Measurements from ENCODE around the gene CP.
A peak's percentile ranks its signal among the peaks of the same experiment; 100 is the strongest.
"Not testable (repeated sequence)": the region's sequence is repeated elsewhere in the genome, so short reads cannot be mapped to it uniquely, and the experiment has no call there.

Gene CP

DNA sequence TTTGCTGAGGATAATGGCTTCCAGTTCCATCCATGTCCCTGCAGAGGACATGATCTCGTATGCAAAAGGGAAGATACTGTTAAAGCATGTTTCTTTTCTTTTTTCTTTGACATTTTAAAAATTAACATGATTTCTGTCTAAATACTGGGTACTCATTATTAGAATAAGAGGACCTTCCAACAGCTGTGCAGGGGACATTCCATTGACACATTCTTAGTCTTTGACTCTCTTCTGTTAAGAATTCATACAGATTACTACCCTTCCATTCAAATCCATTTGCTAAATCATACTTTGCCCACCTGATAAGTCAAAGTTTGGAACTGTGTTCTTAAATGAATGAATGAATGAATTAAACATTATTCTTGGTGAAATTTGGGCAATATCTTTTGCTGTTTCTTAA, 5.1 kb upstream of the CP start:
- DNase-seq = no peak

DNA sequence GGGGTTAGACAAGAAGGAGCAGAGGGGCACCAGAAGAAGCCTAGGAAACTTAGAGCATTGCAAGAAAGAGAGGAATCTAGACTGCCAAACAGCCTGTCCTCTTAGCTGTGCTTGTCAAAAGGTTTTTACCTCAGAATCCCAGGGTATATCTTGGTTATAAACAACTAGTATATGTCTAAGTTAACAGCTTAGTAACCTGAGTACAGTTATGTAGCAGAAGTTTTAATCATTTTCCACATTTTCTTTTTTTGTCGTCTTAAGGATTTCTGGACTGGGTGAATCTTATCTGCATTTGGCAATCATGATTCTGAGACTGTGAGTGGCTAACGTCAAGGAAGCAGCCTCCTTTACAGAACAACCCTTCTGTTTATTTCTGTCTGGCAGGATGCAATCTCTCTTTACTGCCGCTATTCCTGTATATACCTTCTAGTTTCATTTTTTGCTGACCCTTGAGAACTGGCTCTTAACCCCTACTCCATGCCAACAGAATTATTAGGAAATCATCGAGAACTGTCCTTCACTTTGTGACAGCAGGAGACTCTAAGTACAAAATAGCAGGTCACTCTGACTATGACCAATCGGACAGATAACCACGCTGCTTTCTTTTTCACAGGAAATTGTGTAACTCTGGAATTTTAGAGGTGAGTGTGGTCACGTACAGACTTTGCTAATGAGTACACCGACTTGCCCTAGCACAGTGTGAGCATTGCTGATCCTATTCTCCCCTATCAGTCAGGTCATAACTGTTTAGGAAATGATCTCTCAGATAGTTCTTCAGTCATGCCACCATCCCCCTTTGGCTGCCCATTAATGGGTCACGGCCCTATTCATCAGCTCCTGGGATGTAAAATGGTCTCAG, 3.3 kb upstream of the CP start:
- peak; percentile 90 for DNase-seq

DNA sequence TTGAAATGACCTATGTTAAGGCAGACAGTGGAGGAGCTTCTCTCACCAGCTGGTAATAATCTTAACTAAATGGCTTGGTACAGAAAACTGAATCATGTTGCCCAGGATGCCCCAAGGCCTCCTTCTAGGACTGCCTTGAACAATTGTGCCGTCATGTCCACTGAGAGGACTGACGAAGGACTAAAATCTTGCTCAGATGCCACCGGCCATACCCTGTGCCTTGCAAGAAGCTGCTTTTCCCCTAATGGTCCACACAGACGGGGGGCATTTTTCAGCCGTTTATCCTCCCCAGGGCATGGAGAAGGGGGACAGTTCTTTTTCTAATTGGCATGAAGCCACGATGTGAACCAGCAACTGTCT, 1.8 kb upstream of the CP start:
- DNase-seq = no peak

DNA sequence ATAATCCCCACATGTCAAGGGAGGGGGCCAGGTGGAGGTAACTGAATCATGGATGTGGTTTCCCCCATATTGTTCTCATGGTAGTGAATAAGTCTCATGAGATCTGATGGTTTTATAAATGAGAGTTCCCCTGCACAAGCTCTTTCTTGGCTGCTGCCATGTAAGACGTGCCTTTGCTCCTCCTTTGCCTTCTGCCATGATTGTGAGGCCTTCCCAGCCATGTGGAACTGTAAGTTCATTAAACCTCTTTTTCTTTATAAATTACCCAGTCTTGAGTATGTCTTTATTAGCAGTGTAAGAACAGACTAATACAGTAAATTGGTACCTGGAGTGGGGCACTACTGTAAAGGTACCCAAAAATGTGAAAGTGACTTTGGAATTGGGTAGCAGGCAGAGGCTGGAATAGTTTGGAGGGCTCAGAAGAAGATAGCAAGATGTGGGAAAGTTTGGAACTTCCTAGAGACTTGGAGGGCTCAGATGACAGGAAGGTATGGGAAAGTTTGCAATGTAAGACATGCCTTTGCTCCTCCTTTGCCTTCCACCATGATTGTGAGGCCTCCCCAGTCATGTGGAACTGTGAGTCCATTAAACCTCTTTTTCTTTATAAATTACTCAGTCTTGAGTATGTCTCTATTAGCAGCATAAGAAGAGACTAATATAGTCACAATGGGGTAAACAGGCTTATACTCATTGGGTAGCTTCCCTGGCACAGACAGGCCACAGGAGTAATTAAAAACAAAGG, 2.1 kb downstream of the CP start:
- DNase-seq = not testable (repeated sequence)

DNA sequence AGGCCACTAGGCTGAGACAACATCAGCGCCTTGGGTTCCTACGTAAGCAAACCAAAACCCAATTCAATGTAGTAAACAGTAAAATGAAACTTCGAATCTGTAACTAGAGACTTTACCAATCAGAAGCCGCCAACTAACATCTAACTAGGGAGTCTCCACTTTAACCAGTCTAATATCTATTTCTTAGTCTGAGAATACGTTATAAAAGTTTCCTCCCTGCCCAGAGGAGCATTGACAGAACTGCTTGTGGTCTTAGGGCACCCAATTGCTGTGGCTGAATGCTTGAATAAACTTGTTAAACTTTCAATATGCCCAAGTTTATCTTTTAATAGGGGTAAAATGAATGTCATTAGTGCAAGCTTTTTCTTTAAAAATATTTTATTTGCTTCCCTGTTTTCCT, 4.3 kb downstream of the CP start:
- DNase-seq = no peak

DNA sequence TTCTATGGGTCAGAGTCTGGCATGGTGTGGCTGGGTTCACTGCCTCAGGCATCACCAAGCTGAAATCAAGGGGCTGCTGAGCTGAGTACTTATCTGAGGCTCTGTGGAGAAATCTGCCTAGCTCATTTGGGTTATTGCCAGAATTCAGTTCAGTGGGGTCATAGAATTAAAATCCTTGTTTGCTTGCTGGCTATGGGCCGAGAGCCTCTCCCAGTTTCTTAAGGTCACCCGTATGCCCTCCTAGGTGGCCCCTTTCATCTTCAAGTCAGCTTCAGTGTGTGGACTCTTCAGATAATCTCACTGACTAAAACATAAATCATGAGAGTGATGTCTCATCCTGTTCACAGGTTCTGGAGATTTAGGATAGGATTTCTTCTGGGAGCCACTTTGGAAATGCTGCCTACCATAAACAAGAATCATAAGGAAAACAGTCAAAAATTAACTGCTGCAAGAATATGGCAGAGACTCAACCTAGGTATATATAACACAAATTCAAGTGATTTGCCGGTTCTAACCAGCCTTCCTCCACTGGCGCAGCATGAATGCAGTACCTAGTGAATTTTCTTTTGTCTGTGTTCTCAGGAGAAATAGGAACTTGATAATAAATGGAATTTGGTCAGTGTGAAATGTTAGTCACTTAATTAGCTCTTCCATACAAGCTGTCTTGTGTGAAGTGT, 5.3 kb downstream of the CP start:
- no peak for DNase-seq

DNA sequence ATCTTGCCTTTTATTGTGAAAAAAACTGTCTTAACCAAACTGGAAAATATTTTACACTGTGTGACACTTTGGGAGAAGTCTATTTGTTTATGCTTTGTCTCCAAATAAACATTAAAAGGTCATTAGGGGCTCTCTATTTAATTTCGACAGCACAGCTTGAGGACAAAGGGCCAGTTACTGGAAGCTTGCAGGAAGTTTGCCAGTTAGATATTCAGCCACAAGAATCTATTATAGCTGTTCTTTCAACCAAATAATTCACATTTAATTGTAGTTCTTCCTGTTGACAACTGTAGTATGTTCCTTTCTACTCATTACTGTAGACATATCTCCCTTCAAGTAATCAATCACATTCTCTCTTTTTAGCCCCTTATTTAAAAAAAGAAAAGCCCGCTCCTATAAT, 6.1 kb downstream of the CP start:
- no peak for DNase-seq

DNA sequence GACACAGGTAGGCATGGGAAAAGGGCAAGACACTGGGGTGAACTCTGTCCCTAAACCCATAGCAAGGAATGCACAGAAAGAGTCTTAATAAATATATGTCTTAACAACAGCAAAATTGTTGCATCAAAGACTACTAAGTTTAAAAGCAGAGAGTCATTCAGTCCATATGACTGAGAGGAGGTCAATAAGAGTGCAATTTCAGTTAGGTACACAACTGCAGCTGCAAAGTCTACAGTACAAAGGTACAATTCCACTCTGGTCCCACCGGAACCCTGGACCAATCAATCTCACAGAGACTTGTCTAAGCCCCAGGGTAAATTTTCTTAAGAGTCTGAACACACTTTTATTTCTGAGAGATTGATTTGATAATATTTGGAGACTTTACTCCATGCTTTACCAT, 6.9 kb downstream of the CP start:
- no peak for DNase-seq

DNA sequence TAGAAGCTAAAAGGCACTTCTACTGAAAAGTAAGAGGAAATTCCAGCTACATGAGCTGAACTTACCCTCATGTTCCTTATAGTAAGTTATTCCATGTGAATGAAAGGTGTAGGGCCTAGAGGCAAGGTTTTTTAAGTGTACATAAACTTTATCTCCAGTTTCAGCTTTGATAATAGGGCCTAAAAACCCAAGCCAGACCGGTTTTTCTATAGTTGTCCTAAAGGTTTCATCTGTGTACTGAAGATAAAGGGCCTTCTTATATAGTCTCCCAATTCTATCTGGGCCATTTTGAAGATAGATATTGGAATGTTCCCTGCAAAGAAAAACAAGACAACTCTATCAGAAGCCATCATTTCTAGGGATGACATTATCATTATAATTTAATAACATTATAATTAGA, 9.2 kb downstream of the CP start:
- no peak for DNase-seq

DNA sequence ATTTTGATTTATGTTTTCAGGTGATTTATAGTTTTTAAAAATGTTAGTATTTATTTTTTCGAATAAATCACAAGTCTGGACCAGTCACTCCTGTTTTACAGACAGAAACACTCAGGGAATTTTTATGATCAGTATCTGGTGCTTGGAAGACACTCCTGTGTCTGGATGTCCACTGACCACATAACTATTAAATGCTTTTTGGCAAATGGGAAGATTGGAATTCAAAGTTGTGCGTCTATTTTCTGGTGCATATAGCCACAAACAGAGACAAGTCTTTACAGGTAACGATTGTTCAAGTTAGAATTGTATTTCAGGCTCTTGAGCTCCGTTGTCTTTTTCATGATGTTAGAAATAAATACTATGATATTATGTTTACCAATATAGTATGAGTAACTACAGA, 12.2 kb downstream of the CP start:
- no peak for DNase-seq

DNA sequence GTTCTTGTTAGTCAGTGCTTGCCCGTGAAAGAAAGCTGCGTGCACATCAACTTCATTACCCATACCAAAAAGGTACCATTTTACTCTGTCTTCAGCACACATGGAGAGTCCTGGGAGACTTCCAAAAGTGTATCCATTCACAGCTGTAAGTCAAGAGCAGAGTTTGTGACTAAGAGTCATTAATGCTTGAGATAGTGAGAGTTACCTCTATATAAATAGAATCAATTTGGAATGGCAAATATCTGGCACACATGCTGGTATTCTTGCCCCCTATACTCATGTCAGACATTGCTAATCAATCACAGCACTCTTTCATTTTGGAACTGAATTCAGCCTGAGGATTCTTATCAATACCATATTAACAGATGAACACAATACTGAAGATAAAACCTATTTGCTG, 14.2 kb downstream of the CP start:
- no peak for DNase-seq

DNA sequence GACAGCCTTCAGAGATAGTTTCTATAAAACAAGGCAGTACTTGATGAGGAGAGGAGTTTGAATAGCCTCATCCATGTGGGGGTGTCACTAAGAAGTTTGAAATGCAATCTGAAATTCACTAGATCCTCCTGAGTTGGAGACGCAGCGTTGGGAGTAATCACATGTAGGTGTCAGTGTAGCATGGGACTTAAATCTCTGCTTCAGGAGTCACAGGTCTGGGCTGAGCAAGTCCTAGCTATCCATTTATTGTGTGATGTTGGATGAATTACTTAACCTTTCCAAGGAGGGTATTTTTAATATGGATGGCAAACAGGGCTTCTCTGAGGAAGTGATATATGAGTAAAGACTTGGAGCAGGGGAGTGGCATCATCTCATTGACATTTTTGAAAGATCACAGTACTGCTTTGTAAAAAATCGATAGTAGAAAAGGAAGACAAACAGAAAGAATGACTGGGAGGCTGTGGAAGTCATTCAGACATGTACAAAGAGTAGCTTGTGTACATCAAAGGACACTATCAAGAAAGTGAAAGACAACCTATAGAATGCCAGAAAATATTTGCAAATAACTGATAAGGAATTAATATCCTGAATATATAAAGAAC, 17.1 kb downstream of the CP start:
- DNase-seq = no peak

DNA sequence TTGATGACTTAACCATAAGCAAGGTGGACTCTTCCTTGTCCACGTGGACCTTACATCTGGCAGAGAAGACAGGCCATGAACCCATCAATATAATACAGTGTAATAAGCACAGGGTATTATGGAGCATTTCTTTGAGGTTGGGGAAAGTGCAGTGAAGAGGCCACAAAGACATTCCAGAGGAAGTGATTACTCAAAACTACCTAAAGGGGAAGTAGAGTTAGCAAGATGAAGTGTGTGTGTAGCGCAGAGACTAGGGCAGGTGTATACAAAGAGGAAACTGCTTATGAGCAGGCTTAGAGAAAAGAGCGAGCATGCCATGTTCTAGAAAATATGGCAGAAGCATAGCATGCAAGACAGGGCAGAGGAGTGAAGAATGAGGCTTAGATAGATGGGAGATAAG, 17.9 kb downstream of the CP start:
- DNase-seq = peak; percentile 70

DNA sequence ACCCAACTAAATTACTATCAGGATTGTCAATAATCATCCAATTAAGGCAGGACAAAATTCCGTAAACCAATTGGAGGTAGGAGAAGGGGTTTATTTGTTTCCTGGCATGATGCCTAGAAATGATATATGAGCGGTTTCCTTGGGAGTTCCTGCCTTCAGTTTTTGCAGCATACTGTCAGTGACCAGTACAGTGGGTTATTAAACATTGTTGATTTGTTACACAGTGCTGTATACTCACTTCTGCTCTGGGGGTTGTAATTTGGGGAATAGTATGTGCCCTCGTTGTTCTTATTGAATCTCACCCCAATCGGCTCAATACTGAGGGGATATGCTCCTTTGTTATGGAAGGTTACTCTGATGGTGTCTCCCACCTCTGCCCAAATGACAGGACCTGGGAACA, 22.2 kb downstream of the CP start:
- no peak for DNase-seq

DNA sequence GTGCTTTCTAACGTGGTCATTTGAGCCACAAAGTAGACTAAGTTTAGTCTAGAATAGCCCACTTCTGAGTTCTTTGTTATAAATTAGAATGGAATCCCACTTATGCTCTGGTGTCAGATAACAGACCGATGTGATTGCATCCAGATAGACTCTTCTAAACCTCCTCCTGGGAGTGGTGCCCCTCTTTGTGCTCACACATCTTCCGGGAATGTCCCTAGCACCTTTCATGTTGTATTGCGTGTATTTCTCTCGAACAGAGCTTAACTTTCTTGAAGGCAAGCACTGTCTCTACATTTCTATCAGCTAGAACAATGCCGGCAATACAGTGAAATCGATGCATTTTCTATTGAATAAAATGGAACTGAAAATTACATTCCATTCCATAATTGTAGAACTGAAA, 23.0 kb downstream of the CP start:
- no peak for DNase-seq

DNA sequence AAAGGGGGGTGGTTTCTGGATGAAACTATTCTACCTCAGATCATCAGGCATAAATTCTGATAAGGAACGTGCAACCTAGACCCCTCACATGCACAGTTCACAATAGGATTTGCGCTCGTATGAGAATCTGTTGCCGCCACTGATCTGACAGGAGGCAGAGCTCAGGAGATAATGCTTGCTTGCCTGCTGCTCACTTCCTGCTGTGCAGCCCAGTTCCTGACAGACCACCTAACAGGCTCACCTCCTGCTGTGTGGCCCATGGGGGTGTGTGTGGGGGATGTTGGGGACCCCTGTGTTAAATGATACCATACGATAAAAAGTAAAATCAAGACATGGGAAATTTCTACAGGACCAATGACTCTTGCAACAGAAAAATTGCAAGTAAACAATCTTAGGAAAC, 24.0 kb downstream of the CP start:
- DNase-seq = no peak

DNA sequence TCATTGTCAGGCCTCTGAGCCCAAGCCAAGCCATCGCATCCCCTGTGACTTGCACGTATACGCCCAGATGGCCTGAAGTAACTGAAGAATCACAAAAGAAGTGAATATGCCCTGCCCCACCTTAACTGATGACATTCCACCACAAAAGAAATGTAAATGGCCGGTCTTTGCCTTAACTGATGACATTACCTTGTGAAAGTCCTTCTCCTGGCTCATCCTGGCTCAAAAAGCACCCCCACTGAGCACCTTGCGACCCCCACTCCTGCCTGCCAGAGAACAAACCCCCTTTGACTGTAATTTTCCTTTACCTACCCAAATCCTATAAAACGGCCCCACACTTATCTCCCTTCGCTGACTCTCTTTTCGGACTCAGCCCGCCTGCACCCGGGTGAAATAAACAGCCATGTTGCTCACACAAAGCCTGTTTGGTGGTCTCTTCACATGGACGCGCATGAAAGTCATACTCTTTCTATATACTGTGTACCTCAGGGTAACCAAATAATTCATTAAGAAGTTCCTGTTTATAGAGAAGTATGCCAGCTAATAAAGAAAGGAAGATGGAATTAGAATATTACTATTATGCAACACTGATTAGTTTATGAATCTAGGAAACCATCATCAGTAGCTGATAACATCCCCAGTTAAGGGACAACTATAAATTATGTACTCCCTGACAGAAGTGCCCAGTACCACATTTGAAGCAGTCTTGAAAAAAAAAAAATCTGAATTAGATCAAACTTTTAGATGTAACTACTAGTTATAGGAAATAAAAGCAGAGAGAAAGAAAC, 24.6 kb downstream of the CP start:
- not testable (repeated sequence) for DNase-seq

DNA sequence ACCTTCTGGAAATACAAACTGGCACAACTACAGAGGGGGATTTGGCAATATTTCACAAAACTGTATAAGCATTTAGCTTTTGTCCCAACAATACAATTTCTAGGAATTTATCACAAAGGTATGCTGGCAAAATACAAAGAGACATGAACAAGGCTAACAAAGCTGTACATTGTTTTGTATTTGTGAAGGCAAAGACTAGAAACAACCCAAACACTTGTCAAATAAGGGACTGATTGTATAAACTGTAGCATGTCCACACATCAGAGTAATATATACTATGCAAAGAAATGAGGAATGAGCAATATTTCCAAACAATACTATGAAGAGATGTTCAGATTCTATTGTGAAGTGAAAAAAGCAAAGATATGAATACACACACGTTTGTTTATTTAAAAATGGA, 26.4 kb downstream of the CP start:
- no peak for DNase-seq

DNA sequence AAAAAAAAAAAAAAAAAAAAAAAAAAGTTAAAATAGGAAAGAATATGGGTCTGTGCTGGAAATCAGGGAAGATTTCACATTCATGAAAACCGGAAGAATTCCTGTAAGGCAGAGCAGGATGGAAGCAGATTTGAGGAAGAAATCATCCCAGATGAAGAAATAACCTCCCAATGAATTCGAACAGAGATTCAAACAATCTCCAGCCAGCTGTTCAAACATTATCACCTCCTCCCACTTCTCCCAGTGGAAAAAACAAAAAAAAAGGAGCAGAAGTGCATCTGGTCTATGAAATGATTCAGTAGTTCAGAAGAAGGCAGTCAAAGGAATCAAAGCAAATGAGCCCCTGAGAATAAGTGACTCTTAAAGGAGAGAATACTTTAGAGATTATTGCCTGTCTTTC, 33.1 kb downstream of the CP start:
- no peak for DNase-seq

DNA sequence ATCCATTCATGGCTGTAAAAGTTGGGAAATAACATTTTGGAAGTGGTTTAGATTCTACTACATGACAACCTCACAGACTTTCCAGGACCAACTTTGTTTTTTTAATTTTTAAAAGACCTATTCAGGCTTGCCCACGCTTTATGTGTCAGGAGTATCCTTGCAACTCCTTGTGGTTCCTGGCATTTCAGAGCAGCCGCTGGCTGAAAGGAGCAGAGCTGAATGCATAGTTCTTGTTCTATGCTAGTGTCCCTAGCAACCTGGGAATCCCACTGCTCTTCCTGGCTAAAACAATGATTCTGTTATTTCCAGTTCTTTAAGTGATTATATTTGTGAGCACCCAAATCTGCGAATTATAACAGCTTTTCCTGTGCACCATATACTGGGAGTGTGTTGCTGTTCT, 34.9 kb downstream of the CP start:
- no peak for DNase-seq

DNA sequence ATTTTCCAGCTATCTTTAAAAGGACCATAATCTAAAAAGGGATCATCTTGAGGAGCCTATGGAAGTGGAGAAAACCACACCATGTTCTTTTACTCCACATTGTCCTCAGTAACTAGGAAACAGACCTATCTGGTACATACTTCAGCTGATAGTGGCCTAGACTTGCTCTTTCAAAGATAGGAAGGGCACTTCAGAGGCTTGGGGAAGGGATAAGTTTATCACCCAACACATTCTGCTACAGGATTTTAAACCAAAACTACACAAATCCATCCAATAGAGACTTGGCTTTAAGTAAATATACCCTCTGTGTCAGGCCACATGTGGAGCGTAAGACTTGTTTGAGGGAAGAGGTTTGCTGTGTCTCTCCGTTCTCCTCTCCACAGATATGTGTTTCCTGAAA, 35.4 kb downstream of the CP start:
- no peak for DNase-seq

DNA sequence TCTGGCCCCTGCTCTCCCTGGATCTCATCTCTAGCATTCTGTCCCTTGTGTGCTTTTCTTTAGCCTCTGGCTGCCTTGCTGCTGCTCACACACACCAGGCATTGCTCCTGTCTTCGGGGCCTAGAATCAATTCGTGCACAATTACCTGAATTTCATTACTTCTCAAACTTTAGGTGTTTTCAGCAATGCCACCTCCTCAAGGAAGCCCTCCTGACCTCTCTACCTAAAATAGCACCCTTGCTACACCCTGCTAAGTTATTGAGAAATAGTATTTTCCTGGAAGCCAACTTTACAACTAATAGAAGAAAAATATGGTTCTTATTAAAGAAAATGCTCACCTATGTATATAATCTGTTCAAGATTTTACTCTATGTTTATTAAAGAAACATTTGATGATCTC, 40.4 kb downstream of the CP start:
- no peak for DNase-seq

DNA sequence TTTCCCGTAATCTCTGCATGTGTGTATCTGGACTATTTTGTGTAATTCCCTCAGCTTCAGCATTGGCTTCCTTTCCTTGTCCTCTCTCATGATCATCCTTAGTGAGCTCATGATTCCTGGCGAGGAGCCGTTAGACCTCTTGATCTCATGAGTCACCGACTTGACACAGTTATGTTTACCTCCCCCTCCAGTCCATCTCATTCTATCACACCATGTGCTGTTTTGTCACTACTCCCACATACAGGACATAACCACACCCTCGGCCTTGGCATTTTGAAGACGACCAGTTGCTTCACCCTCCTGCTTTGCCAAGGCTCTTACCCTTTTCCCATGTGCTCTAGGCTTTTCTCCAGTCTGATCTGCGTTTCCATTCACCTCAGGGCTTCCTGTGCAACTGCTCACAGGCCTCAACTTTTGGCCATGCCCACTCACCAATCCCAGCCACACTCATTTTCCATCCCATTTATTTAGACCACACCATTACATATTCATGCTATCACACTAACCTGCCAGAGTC, 41.5 kb downstream of the CP start:
- no peak for DNase-seq

Measured in activated CD4-positive, alpha-beta T cell treated with anti-CD3 and anti-CD28 coated beads, Interleukin-2, amount 50 U/mL, for 16 hours (primary cell).